ENCODE results near the gene DNAH17. TPM values are rescaled to one million over a fixed set of nuclear protein-coding genes. Genes with fewer than 3 reads are reported as not detected.

Gene DNAH17
- total and polyA plus RNA-seq, 2 of the 13 experiments (the other 11 are each of a cell fraction or from before 2014, with no cell fraction given), result 0.86 to 1.6 TPM

DNA sequence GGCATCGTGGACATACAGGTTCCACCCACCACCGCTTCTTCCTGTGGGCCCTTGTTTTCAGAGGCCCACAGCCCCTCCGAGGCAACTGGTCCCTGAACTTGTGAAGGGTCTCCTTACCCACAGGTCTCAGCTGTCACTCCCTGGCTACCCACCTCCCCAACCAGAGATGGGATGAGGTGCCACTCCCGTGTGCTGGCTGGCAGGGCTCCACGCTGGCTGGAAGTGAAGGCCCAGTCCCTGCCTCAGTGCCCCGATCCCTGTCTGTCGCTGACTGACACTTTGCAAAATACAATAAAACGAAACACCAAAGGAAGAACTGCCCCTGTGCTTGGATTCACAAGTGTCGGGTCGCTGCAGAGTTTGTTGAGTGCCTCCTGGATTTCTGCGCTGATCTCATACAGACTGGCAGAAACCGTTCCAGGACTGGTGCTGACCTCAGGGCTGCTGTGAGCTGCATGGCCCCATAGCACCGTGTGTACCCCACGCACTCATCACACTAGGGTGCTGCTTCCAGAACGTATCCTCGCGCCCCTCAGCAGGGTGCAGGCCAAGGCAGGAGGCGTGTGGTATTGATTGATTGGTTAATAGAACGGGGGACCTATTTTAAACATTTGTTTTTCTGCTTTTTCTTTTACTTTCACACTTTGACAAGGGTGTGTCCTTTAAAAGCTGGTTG is 141.7 kb downstream of the DNAH17 start:
- intact Hi-C loops (cut with micrococcal nuclease; ENCODE audit: unreplicated experiment), result no loop called here
- in situ Hi-C loops (cut with HindIII; ENCODE audit: extremely low pct_ligation_motif_present, low pct_unique_long_range_greater_than_20kb), result no loop called here
- Histone ChIP-seq H4K20me1 (ENCODE audit: insufficient read depth, low read length) (no peaks in the 10 kb centered on the region), H3K4me3 (replicated peaks in 1 of 3; ENCODE audit: insufficient read depth in 1 of 3, low read depth in 2 of 3, low read length in 3 of 3) (no peak overlapping the region), H2AFZ (ENCODE audit: low read length) (no peak overlapping the region), H3K4me1 (ENCODE audit: insufficient read depth, low read length) (peaks cover 32% of the 10 kb centered on the region), H3K79me2 (ENCODE audit: insufficient read depth, low read length) (no peaks in the 10 kb centered on the region), H3K27me3 (ENCODE audit: control insufficient read depth in 1 of 2, insufficient read depth in 2 of 2, low read length in 2 of 2) (peaks cover 0 to 8% of the 10 kb centered on the region in 2 experiments; a peak in 3 of 5 replicates), H3K9me3 (ENCODE audit: low read length) (no peaks in the 10 kb centered on the region), H3K9ac (ENCODE audit: insufficient read depth, low read depth, low read length) (no peak overlapping the region), H3K27ac (ENCODE audit: extremely low read length, insufficient read depth, low read length) (no peak overlapping the region), H3K4me2 (ENCODE audit: low read depth, low read length) (no peak overlapping the region), H3K36me3 (replicated peaks in 1 of 2; ENCODE audit: control insufficient read depth in 1 of 2, insufficient read depth in 2 of 2, low read length in 2 of 2) (no peaks in the 10 kb centered on the region)
- FAIRE-seq, result no peak
- TF ChIP-seq EED (CRISPR knock-in tag; IDR thresholded peaks at IDR 0.05) (peak; percentile 64; the same call in 1 of the 2 replicates), ZKSCAN5 (CRISPR knock-in tag; IDR thresholded peaks at IDR 0.05) (no peak)
- TF ChIP-seq, protein P1, sequence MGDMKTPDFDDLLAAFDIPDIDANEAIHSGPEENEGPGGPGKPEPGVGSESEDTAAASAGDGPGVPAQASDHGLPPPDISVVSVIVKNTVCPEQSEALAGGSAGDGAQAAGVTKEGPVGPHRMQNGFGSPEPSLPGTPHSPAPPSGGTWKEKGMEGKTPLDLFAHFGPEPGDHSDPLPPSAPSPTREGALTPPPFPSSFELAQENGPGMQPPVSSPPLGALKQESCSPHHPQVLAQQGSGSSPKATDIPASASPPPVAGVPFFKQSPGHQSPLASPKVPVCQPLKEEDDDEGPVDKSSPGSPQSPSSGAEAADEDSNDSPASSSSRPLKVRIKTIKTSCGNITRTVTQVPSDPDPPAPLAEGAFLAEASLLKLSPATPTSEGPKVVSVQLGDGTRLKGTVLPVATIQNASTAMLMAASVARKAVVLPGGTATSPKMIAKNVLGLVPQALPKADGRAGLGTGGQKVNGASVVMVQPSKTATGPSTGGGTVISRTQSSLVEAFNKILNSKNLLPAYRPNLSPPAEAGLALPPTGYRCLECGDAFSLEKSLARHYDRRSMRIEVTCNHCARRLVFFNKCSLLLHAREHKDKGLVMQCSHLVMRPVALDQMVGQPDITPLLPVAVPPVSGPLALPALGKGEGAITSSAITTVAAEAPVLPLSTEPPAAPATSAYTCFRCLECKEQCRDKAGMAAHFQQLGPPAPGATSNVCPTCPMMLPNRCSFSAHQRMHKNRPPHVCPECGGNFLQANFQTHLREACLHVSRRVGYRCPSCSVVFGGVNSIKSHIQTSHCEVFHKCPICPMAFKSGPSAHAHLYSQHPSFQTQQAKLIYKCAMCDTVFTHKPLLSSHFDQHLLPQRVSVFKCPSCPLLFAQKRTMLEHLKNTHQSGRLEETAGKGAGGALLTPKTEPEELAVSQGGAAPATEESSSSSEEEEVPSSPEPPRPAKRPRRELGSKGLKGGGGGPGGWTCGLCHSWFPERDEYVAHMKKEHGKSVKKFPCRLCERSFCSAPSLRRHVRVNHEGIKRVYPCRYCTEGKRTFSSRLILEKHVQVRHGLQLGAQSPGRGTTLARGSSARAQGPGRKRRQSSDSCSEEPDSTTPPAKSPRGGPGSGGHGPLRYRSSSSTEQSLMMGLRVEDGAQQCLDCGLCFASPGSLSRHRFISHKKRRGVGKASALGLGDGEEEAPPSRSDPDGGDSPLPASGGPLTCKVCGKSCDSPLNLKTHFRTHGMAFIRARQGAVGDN (CRISPR knock-in tag; IDR thresholded peaks at IDR 0.05), result peak; percentile 6; the same call in 1 of the 2 replicates
- ChIA-PET POLR2A (no interaction called here), CTCF (ENCODE audit: low intra/inter-chr PET ratio, low total read pairs) (no interaction called here)
- WGBS (ENCODE audit: low lambda C conversion rate), result 60% methylated on average over 19 of the region's 19 CpGs
- ATAC-seq, result no peak
- no TSS peak for BruUV-seq (replicated peaks)
- no peak for DNase-seq (ENCODE audit: low spot score)

All from HepG2 (cell line).